Nephron progenitor cell (in vitro differentiated cells): ENCODE results near the gene ABCC8.
A peak's percentile ranks its signal among the peaks of the same experiment; 100 is the strongest.

Source experiments
- DNase-seq: peaks from one replicate; pipeline ENCODE4 v3.0.0; 2021
- H3K27ac Mint-ChIP-seq: 2 replicates; pipeline ENCODE4 v1.8.0; 2021; ENCODE audit warnings: mild to moderate bottlenecking, moderate library complexity, mixed read lengths
- H3K27me3 Mint-ChIP-seq: 2 replicates; pipeline ENCODE4 v1.8.0; 2021; ENCODE audit warnings: mild to moderate bottlenecking, low read depth, mixed read lengths; ENCODE audit not compliant: poor library complexity
- H3K36me3 Mint-ChIP-seq: 2 replicates; pipeline ENCODE4 v1.8.0; 2021; ENCODE audit warnings: low read depth, mixed read lengths
- H3K4me1 Mint-ChIP-seq: 2 replicates; pipeline ENCODE4 v1.8.0; 2021; ENCODE audit warnings: mixed read lengths
- H3K4me3 Mint-ChIP-seq: 2 replicates; pipeline ENCODE4 v1.8.0; 2021; ENCODE audit warnings: mild to moderate bottlenecking, moderate library complexity, mixed read lengths
- H3K9me3 Mint-ChIP-seq: 2 replicates; pipeline ENCODE4 v1.8.0; 2021; ENCODE audit warnings: mild to moderate bottlenecking, moderate library complexity, mixed read lengths
- CTCF ChIP-seq: fragments of 200-600 bp; sonication (generic); IDR thresholded peaks from 2 replicates; pipeline ENCODE4 v1.5.0; 2021; ENCODE audit warnings: antibody characterized with exemption

Gene ABCC8

GRCh38 chr11:17386331-17387084 is 90.1 kb downstream of the ABCC8 start:
- H3K4me3 Mint-ChIP-seq = peak overlapping the region; percentile 62
- DNase-seq = peak; percentile 70

GRCh38 chr11:17385926-17386325 is 90.7 kb downstream of the ABCC8 start:
- no peak for TF ChIP-seq CTCF
- no peak for DNase-seq
- H3K4me3 Mint-ChIP-seq = no peak overlapping the region
- no peak overlapping the region for H3K27ac Mint-ChIP-seq
- peaks cover 18% of the 10 kb centered on the region for H3K4me1 Mint-ChIP-seq
- no peaks in the 10 kb centered on the region for H3K36me3 Mint-ChIP-seq
- H3K27me3 Mint-ChIP-seq = peaks cover 43% of the 10 kb centered on the region
- no peaks in the 10 kb centered on the region for H3K9me3 Mint-ChIP-seq

More at GRCh38 chr11:17386331-17387084, 90.1 kb downstream of the ABCC8 start:
- H3K36me3 Mint-ChIP-seq = no peaks in the 10 kb centered on the region
- peaks cover 46% of the 10 kb centered on the region for H3K27me3 Mint-ChIP-seq
- no peak overlapping the region for H3K27ac Mint-ChIP-seq
- peak; percentile 55 for TF ChIP-seq CTCF
- no peaks in the 10 kb centered on the region for H3K9me3 Mint-ChIP-seq
- H3K4me1 Mint-ChIP-seq = peaks cover 18% of the 10 kb centered on the region

- Mint-ChIP-seq H3K4me3 (no peak overlapping the region), H3K27me3 (peaks cover 43% of the 10 kb centered on the region), H3K9me3 (no peaks in the 10 kb centered on the region), H3K4me1 (peaks cover 18% of the 10 kb centered on the region), H3K27ac (no peak overlapping the region), H3K36me3 (no peaks in the 10 kb centered on the region)
- TF ChIP-seq CTCF = no peak
- no peak for DNase-seq
Observed at GRCh38 chr11:17385492-17385891, 91.2 kb downstream of the ABCC8 start.

- peak; percentile 92 for TF ChIP-seq CTCF
- peak; percentile 89 for DNase-seq
- Mint-ChIP-seq H3K36me3 (no peaks in the 10 kb centered on the region), H3K9me3 (peaks cover 4% of the 10 kb centered on the region), H3K4me3 (no peak overlapping the region), H3K4me1 (peaks cover 18% of the 10 kb centered on the region), H3K27ac (no peak overlapping the region), H3K27me3 (peaks cover 36% of the 10 kb centered on the region)
Observed at GRCh38 chr11:17384002-17384511, 92.6 kb downstream of the ABCC8 start.

GRCh38 chr11:17383461-17383860 is 93.2 kb downstream of the ABCC8 start:
- H3K27ac Mint-ChIP-seq = no peak overlapping the region
- no peak for DNase-seq
- TF ChIP-seq CTCF = no peak
- H3K4me1 Mint-ChIP-seq = peaks cover 18% of the 10 kb centered on the region
- H3K36me3 Mint-ChIP-seq = peaks cover 2% of the 10 kb centered on the region
- H3K27me3 Mint-ChIP-seq = peaks cover 32% of the 10 kb centered on the region
- peaks cover 10% of the 10 kb centered on the region for H3K9me3 Mint-ChIP-seq
- H3K4me3 Mint-ChIP-seq = no peak overlapping the region
